Measurements from ENCODE around the gene NCBP1. TPM values are rescaled to one million over a fixed set of nuclear protein-coding genes. Genes with fewer than 3 reads are reported as not detected.
A peak's percentile ranks its signal among the peaks of the same experiment; 100 is the strongest.
"Not testable (repeated sequence)": the region's sequence is repeated elsewhere in the genome, so short reads cannot be mapped to it uniquely, and the experiment has no call there.

Gene NCBP1
- total RNA-seq, 2 donors from 2014 or later, result 16.1 to 28.7 TPM

GRCh38 chr9:97615439-97616072 lies 18.1 kb upstream of the NCBP1 start:
- Histone ChIP-seq H3K27ac (no peak overlapping the region), H3K27me3 (replicated peaks; ENCODE audit: insufficient read depth) (no peaks in the 10 kb centered on the region), H3K4me3 (no peak overlapping the region), H3K9me3 (no peaks in the 10 kb centered on the region), H3K36me3 (peaks cover 15% of the 10 kb centered on the region), H3K4me1 (ENCODE audit: control insufficient read depth in 1 of 2, low read depth in 2 of 2) (peaks cover 0 to 8% of the 10 kb centered on the region in 2 donors)
- peak; percentile 79 for TF ChIP-seq CTCF (IDR thresholded peaks at IDR 0.05)
- DNase-seq (ENCODE audit: low spot score) (no peak), ATAC-seq (ENCODE audit: insufficient number of reproducible peaks, low FRiP score, low read depth) (peak; percentile 54)

- Histone ChIP-seq H3K27me3 (replicated peaks; ENCODE audit: insufficient read depth) (no peaks in the 10 kb centered on the region), H3K27ac (no peak overlapping the region), H3K9me3 (no peaks in the 10 kb centered on the region), H3K36me3 (peaks cover 7% of the 10 kb centered on the region), H3K4me1 (ENCODE audit: control insufficient read depth in 1 of 2, low read depth in 2 of 2) (peaks cover 0 to 8% of the 10 kb centered on the region in 2 donors), H3K4me3 (no peak overlapping the region)
- ATAC-seq (ENCODE audit: insufficient number of reproducible peaks, low FRiP score, low read depth) (no peak), DNase-seq (ENCODE audit: low spot score) (no peak)
- no peak for TF ChIP-seq CTCF (IDR thresholded peaks at IDR 0.05)
These were observed 15.6 kb upstream of the NCBP1 start for GRCh38 chr9:97617939-97618416.

- not testable (repeated sequence) for H3K36me3 ChIP-seq
These were observed 13.6 kb upstream of the NCBP1 start for GRCh38 chr9:97620063-97620462.

GRCh38 chr9:97622483-97622882 lies 11.1 kb upstream of the NCBP1 start:
- not testable (repeated sequence) for H3K4me1 ChIP-seq (ENCODE audit: control insufficient read depth in 1 of 2, low read depth in 2 of 2); H3K4me3 ChIP-seq; H3K27me3 ChIP-seq (replicated peaks; ENCODE audit: insufficient read depth); ATAC-seq (ENCODE audit: insufficient number of reproducible peaks, low FRiP score, low read depth); H3K27ac ChIP-seq; DNase-seq (ENCODE audit: low spot score); H3K9me3 ChIP-seq
- peaks cover 13% of the 10 kb centered on the region for H3K36me3 ChIP-seq

More at GRCh38 chr9:97620063-97620462, 13.6 kb upstream of the NCBP1 start:
- H3K27ac ChIP-seq; H3K4me3 ChIP-seq; H3K27me3 ChIP-seq (replicated peaks; ENCODE audit: insufficient read depth); H3K4me1 ChIP-seq (ENCODE audit: control insufficient read depth in 1 of 2, low read depth in 2 of 2); H3K9me3 ChIP-seq; ATAC-seq (ENCODE audit: insufficient number of reproducible peaks, low FRiP score, low read depth); DNase-seq (ENCODE audit: low spot score): not testable (repeated sequence)

DNA sequence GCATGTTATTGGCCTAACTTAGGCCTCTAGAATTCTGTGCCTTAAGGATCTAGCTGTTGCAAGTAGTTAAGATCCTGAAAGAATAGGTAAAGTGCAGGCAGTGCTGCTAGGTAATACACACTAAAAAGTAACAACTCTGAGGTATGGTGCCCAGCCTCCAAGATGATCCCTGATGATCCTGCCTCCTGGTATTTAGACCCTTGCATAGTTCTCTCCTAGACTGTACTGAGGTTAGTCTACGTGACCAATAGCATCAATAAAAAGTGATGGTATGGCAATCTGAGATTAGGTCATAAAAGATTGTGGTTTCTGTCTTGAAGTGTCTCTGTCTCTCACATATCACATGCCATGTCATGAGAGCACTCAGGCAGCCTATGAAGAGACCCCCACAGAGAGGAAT lies 9.7 kb upstream of the NCBP1 start:
- Histone ChIP-seq H3K9me3 (no peaks in the 10 kb centered on the region), H3K27ac (no peak overlapping the region), H3K4me1 (ENCODE audit: control insufficient read depth in 1 of 2, low read depth in 2 of 2) (no peaks in the 10 kb centered on the region), H3K27me3 (replicated peaks; ENCODE audit: insufficient read depth) (no peaks in the 10 kb centered on the region), H3K4me3 (no peak overlapping the region), H3K36me3 (peaks cover 11% of the 10 kb centered on the region)
- no peak for DNase-seq (ENCODE audit: low spot score)
- no peak for ATAC-seq (ENCODE audit: insufficient number of reproducible peaks, low FRiP score, low read depth)
- TF ChIP-seq CTCF (IDR thresholded peaks at IDR 0.05), result no peak

GRCh38 chr9:97625620-97626019 lies 8.0 kb upstream of the NCBP1 start:
- no peaks in the 10 kb centered on the region for H3K27me3 ChIP-seq (replicated peaks; ENCODE audit: insufficient read depth)
- no peak overlapping the region for H3K4me3 ChIP-seq
- no peak overlapping the region for H3K27ac ChIP-seq
- H3K36me3 ChIP-seq, result peaks cover 11% of the 10 kb centered on the region
- no peaks in the 10 kb centered on the region for H3K9me3 ChIP-seq
- DNase-seq (ENCODE audit: low spot score) (no peak), ATAC-seq (ENCODE audit: insufficient number of reproducible peaks, low FRiP score, low read depth) (no peak)
- no peak for TF ChIP-seq CTCF (IDR thresholded peaks at IDR 0.05)
- no peaks in the 10 kb centered on the region for H3K4me1 ChIP-seq (ENCODE audit: control insufficient read depth in 1 of 2, low read depth in 2 of 2)

Data from thoracic aorta (tissue), 2 donors.